ENCODE measurements around the gene RGS11. TPM values are rescaled to one million over a fixed set of nuclear protein-coding genes. Genes with fewer than 3 reads are reported as not detected.

RGS11 gene
- total and polyA plus RNA-seq, 12 donors = 0.83 to 98.6 (median 6.1) TPM

DNA sequence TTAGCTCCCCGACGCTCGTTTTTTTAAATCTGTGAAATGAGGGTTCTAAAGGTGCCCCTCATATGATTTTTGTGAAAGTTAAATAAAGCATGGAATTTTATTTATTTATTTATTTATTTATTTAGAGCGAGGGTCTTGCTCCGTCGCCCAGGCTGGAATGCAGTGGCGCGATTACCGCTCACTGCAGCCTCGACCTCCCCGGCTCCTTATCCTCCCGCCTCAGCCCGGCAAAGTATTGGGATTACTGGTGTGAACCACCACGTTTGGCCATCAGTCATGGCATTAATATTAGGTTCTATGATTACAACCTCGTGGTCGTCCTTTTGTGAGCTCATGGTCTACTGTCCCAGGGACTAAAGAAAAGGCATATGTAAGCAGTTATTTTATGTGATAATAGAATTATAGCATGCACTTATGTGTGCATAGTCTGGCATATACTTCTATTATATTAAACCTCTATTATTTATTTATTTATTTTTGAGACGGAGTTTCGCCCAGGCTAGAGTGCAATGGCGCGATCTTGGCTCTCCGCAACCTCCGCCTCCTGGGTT lies 45.9 kb downstream of the RGS11 start:
- Histone ChIP-seq H3K27ac (peak overlapping the region in 4 of 5 donors; percentile 93 to 99 (median 96)), H3K9me3 (replicated peaks in 1 of 3) (no peaks in the 10 kb centered on the region), H3K27me3 (no peaks in the 10 kb centered on the region), H3K4me3 (peak overlapping the region in 1 of 4 donors; percentile 76), H3K4me1 (replicated peaks in 1 of 2) (peaks cover 11 to 17% of the 10 kb centered on the region in 2 donors), H3K36me3 (replicated peaks in 1 of 2) (peaks cover 0 to 24% of the 10 kb centered on the region in 2 donors)
- TF ChIP-seq, protein P1, sequence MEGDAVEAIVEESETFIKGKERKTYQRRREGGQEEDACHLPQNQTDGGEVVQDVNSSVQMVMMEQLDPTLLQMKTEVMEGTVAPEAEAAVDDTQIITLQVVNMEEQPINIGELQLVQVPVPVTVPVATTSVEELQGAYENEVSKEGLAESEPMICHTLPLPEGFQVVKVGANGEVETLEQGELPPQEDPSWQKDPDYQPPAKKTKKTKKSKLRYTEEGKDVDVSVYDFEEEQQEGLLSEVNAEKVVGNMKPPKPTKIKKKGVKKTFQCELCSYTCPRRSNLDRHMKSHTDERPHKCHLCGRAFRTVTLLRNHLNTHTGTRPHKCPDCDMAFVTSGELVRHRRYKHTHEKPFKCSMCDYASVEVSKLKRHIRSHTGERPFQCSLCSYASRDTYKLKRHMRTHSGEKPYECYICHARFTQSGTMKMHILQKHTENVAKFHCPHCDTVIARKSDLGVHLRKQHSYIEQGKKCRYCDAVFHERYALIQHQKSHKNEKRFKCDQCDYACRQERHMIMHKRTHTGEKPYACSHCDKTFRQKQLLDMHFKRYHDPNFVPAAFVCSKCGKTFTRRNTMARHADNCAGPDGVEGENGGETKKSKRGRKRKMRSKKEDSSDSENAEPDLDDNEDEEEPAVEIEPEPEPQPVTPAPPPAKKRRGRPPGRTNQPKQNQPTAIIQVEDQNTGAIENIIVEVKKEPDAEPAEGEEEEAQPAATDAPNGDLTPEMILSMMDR (IDR thresholded peaks at IDR 0.05) = no peak
- TF ChIP-seq POLR2A (IDR thresholded peaks at IDR 0.05) = no peak
- WGBS, 4 donors = 77 to 81% (median 78%) methylated on average over 22 of the region's 22 CpGs
- intact Hi-C loops (cut with DNase I) = loop anchor here (10.0 kb wide), 1 partner anchor 125 kb away; the partner anchor contains the start of gene AXIN1 (in 2 of the 2)
- no peak for DNase-seq

DNA sequence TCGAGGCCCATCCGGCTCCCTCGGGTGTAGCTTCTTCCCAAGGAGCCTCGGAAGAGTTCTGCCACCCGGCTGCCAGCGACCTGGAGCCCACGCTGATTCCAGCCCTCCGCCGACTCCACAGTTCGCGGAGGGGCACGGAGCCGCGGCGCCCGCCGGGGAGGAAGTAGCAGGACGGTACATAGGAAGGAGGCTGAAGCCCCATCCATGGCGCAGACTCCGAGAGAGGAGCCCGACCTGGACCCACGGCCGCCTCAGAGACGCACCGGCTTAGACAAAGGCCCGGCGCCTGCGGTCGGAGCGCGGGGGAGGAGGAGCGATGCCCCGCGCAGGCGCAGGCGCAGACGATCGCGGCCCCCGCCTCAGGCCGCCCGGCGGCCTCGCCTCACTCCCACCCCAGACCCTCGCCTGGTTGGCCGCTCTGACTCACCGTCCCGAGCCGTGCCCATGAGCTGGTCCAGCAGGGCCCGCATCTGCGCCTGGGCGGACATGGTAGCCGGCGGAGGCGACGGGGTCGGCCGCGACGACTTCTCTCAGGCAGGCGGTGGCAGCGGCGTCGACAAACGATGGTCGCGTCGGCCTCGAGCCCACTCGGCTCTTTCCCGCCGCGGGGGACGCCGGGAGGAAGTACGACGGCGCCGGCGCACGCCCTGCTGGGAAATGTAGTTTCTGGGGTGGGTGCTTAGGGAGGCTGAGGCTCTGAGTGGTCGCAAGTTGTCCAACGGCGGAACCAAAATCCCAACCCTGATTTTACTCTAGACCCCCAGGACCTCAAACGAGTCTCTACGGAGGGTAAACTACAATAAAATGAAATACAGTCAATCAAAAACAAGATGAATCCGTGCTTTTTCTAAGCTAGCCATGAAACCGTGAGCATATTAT lies 46.7 kb downstream of the RGS11 start, which contains the start of gene LUC7L:
LUC7L (minus strand) TSS at position 598 of the 879 bp plus-strand sequence; CDS start at position 488, 110 bp downstream.
- peak; percentile 81 to 91 (median 87) for DNase-seq
- Histone ChIP-seq H3K9me3 (replicated peaks in 1 of 3) (no peaks in the 10 kb centered on the region), H3K4me3 (peak within 1 kb of the TSS; percentile 49 to 79 (median 66)), H3K4me1 (replicated peaks in 1 of 2) (peaks cover 9 to 17% of the 10 kb centered on the region in 2 donors), H3K36me3 (replicated peaks in 1 of 2) (peaks cover 0 to 31% of the 10 kb centered on the region in 2 donors), H3K27me3 (no peaks in the 10 kb centered on the region), H3K27ac (peak within 1 kb of the TSS; percentile 93 to 99 (median 97))
- intact Hi-C loops (cut with DNase I) = no loop called here
- 1 to 5% (median 3%) methylated on average over 21 to 87 of the region's 88 CpGs for WGBS, 4 donors
- peak; percentile 91 to 94 for TF ChIP-seq POLR2A (IDR thresholded peaks at IDR 0.05)
- TF ChIP-seq, protein P1 (IDR thresholded peaks at IDR 0.05) = no peak

DNA sequence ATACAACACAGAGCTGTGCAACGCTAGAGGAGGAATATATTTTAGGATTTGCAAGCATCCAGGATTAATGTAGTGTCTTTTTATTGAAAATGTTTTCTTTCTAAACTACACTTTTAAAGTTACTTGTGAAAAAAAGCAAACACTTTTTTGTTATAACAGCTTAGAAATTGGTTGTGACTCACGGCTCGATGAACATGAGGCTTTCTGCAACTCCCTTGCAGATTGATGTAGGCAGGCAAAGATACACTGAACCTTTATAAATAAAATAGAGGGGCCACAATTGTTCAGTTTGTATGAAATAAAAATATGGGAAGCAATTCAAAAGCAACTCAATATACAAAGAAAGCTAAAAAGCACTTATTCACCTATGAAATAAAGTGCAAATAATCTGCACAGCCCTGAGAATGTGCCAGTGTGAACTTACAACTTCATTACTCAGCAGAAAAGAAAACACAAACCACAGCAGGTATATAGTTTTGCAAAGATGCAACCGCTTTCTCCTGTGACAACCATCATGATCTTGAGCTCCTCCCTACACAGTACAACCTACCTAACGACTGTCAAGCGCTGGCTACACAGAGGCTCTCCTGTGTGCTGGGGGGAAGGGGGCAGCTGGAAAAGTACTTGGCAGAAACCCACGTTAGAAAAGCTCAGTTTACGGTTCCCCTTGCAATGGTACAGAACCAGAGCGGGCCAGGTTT lies 47.4 kb downstream of the RGS11 start:
- Histone ChIP-seq H3K27ac (peak overlapping the region; percentile 93 to 99 (median 97)), H3K4me3 (peak overlapping the region; percentile 49 to 79 (median 66)), H3K4me1 (replicated peaks in 1 of 2) (peaks cover 8 to 17% of the 10 kb centered on the region in 2 donors), H3K36me3 (replicated peaks in 1 of 2) (peaks cover 0 to 39% of the 10 kb centered on the region in 2 donors), H3K27me3 (no peaks in the 10 kb centered on the region), H3K9me3 (replicated peaks in 1 of 3) (no peaks in the 10 kb centered on the region)
- intact Hi-C loops (cut with DNase I) = no loop called here
- peak in 1 of 7 donors; percentile 25 for DNase-seq
- WGBS, 4 donors = 15 to 23% (median 17%) methylated on average over 8 to 9 of the region's 9 CpGs
- TF ChIP-seq, protein P1 (IDR thresholded peaks at IDR 0.05) = no peak
- no peak for TF ChIP-seq POLR2A (IDR thresholded peaks at IDR 0.05)

DNA sequence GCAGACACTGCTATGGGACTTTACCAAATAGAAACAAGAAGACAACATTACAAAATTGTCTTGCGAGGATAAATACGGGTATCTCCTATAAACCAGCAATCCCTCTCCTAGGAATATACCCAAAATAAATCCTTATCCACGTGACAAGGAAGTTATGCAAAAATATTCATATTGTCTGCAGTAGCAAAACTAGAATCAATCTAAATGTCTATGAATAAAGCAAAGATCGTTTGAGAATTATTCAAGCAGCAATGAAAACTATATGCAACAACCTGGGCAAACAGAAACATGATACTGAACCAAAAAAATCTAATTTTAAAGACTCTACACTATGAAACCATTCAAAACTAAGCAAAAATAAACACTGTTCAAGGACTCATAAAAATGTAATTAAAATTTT lies 55.7 kb downstream of the RGS11 start:
- DNase-seq = no peak
- Histone ChIP-seq H3K27me3 (no peaks in the 10 kb centered on the region), H3K9me3 (replicated peaks in 1 of 3) (no peaks in the 10 kb centered on the region), H3K4me1 (replicated peaks in 1 of 2) (peaks cover 0 to 6% of the 10 kb centered on the region in 2 donors), H3K27ac (no peak overlapping the region), H3K36me3 (replicated peaks in 1 of 2) (peaks cover 0 to 94% of the 10 kb centered on the region in 2 donors), H3K4me3 (no peak overlapping the region)
- intact Hi-C loops (cut with DNase I) = no loop called here
- TF ChIP-seq POLR2A (IDR thresholded peaks at IDR 0.05) = no peak
- TF ChIP-seq, protein P1 (IDR thresholded peaks at IDR 0.05) = no peak
- 69 to 82% (median 76%) methylated on average over 4 of the region's 4 CpGs for WGBS, 4 donors
